ENCODE results near the gene FOXG1.

The FOXG1 gene

DNA sequence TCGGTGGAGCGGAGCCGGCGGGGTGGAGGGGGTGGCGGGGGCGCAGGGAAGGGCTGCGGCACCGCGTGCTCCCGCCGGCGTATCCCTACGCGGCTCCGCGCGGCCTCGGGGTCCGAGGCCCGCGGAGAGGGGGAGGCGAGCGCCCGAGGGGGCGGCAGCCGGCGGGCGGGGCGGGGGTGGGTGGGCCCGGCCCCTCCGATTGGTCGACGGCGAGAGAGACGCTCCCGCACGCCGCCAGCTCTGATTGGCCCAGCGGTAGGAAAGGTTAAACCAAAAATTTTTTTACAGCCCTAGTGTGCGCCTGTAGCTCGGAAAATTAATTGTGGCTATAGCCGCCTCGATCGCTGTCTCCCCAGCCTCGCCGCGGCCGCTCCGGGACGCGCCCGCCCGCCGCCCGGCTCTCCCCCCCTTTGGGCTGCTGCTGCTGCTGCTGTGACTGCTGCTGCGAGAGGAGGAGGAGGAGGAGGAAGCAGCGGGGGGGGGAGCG lies at the start of gene FOXG1:
TSS of gene FOXG1 (plus strand) at position 319 of the 487 bp plus-strand sequence. CDS start 493 bp downstream, outside the sequence.
- no peak for DNase-seq

DNA sequence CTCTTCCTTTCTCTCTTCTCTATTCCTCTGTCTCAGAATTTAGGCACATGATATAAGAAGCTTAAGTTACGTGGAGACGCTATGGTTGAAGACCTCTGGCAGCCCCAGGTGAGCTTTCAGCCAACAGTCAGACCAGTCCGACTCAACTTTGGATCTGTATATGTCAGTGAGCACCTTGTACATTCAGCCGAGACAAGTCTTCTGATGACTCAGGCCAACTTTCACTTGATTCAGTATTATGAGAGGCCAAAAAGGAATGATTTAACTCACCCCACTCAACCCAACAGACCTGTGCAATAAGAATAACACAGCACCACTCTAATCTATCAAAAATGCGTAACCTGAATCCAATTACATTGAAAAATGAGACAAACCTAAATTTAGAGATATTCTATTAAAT lies 47.5 kb upstream of the FOXG1 start:
- no peak for DNase-seq

DNA sequence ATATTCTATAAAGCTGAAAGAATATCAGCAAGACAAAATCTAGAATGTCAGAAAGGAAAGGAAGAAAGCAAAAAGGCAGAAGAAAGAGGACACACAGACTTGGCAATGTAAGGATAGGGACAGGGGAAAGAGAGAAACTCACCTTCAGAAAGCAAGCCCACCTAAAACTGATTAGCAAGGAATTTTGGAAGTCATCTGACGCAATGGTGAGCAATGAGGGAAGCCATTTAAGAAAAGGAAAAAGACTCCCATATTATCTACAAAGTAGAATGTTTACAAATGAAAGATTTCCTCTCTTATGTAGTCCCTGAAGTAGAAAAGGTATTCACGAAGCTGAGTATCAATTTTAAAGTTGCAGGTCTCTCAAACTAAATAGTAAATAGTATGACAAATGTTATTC lies 35.2 kb upstream of the FOXG1 start:
- DNase-seq: no peak

DNA sequence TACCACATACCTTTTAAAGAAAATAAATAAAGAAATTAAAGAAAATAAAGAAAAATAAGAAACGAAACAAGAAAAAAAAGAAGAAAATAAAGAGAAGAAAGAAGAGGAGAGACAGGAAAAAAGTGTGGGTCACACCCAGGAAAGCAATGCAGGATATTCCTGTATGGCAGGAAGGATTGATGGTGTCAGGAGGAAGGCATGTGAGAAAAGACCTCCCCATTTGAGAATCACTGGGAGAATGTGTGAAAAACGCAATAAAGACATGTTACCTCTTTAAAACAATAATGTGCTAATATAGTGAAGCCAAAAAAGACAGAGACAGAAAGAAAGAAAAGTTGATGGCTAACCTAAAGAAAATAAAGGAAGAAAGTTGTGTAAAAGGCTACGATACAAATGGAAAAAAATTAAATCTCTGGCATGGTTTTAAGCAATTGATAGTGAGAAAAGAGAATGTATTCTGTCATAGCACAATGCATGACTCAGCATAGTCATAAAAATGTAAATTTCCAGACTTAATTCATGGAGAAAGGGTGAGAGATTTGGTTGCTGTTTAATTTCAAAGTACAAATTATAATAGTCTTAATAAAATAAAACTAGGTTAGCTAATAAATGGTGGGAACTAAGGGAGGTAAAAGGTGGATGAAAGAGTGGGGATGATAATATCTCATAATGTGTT lies 24.3 kb upstream of the FOXG1 start:
- DNase-seq: no peak

DNA sequence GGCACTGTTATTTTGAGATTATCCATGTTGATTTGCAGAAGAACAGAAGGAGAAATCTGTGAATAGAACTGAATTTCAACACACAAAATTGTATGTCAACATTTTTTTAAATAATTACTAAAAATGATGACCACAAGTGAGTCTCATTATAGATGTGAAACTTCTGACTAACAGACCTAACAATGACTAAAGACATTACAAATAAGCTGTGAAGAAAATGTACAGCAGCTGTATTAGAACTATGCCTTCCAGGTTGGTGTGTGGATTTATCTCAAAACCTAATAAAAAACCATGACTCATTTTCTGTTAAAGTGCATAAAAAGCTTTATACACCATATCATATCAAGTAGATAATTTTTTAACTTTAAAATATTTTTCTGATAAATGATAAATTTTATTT lies 22.5 kb upstream of the FOXG1 start:
- DNase-seq: no peak

DNA sequence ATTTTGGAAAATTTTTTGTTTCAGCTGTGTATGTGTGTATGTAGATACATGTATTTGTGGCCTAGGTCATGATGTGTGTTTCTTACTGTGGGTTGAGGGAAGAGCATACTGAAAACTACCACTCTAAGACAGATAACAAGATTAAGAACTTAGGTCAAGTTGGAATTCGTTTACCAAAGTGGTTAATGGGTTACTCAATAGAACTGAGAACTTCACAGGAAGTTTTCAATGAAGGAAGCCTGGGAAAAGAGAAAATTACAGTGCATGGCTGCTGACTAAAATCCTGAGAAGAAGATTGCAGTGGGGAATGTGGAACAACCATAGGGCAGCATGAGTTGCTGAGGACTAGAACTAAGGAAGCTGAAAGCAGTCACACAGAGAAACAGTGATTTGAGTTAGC lies 21.4 kb upstream of the FOXG1 start:
- DNase-seq: no peak

DNA sequence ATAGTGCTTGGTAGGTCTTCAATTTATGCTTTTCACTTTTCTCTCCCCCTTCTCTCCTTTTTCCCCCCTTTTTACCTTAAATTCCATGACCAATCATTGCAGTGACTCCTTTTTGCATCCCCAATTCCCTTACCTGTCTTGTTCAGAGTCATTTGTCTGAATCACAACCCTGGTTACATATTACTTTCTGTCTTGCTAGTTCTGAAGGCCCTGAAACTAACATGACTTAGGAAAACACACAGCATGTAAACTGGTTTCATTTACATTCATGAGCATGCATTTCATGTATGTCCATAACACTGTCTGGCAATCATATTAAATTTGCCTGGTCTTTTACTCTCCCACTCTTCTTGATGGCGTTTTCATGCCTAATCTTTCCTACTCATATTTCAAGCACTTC lies 20.3 kb upstream of the FOXG1 start:
- DNase-seq: no peak

DNA sequence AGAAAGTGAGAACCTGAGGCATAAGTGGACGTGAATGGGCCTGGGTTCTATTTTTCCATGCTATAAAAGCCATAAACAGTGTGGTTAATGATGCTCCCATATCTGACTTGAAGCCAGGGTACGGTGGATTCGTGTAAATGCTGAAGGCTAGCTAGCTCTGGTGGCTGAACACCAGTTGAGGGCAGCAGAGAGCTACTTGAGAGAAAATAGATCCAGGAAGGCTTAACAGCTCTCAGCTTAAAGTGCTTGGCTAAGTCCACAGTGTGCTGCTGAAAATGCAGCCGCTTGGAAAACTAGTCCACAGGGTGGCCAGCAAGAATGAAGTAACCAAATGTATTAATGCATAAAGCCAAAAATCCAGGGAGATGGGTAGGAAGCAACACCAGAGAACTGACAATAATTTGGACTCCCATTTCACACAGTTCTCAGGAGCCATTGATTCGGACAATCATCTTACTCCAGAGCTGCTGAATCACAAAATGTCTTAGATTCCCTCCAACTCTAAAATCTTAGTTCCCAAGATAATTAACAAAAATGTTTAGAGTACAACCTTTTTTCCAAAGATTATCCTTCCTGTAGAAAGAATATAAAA lies 15.0 kb upstream of the FOXG1 start:
- DNase-seq: no peak

DNA sequence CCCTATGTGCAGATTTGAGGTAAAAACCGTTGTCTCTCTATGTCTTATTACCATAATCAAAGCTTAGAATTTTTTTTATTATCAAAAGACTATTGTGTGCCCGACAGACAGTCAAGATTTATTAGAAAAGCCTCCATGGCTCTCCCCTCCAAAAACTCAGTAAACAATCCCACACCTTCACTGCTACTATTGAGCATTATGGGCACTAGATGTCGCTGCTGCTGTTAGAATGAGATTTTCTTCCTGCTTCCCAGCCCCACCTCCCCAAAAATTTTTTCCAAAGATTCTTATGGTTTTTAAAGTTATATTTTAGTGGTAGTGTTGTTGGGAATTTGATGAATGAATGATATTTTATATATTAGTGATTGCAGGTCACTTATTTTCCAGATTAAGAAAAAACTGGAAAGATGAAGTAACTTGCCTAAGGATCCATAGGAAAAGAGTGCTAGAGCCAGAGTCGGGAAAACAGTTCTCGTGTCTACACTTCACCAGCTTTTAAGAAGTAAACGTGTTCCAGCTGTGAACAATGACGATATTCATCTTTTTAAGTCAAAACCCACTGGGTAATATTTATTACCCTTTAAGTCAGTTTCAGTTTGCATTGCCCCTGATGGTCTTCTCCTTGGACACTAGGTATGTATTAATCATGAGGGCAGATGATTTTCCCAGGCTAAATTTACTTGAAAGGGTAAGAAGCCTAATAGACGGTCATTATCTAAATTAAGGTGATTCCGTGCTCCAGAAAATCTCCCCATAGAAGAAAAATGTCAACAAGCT lies 12.2 kb upstream of the FOXG1 start:
- no peak for DNase-seq

DNA sequence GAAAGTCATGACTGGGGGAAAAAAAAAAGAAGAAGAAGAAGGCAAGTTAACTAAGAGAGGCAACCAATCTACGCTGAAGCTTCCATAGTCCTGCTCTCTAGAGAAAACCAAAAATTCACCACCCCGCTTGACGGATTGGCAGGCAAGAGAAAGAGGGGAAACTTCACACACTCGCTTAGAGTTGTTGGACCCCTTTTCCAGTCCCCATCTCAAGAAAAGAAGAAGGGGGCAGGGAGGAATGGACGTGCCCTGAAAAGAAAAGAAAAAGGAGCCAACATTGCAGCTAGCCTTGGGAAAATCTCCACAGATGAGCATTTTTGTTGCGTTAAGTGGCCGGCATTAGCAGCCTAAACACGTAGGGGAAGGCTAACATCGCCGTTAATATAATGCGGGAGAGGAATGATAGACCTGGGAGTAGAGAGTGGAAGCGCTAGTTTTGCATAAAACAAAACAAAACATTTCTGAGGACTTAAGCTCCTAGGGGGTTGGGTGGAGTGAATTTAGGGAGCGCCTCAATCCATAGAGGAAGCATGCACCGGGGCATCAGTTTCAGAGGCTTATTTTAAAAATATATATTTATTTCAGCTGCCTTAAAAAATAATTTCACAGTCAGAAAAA lies 11.3 kb upstream of the FOXG1 start:
- DNase-seq: no peak

DNA sequence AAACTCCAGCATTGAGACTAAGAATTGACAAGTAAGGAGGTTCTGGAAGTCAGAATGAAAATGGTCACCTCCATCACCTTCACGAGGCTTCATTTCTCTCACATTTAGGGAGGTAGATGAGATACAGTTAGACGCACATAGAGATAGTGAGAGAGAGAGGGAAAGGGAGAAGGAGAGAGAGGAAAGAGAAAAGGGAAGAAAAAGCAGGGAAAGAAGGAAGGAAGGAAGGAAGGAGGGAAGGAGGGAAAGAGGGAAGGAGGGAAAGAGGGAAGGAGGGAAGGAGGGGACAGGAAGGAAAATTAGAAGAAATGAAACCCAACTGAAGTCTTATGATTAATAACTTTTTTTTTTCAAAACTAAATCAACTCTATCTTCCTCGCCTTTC lies 10.7 kb upstream of the FOXG1 start:
- no peak for DNase-seq

DNA sequence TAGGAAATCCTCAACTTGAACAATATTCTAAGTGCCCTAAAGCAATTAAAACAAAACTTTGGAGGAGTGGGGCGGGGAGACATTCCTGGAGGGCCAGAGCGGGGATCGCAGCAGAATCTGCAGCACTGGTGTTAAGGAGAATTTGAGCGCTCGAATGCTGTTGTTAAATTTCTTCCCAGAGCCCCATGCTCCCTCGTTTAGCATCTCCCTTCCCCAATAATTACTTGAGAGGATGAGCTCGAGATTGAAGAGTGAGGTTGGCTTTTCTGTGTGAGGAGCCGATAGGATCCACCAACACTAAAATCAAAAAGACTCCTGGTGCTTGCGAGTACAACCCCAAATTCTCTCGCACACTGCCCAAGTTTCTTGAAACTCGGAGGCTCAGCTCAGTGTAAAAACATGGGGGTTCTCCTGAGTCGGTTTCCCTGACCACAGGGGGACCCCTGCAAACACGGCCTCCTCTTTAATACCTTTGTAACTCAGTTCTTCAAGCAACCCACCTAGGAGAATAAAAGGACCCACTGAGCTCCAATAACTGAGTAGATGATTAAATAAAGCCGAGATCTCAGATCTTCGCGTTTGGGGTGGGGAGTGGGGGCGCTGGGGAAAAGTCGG lies 10.2 kb upstream of the FOXG1 start:
- no peak for DNase-seq

DNA sequence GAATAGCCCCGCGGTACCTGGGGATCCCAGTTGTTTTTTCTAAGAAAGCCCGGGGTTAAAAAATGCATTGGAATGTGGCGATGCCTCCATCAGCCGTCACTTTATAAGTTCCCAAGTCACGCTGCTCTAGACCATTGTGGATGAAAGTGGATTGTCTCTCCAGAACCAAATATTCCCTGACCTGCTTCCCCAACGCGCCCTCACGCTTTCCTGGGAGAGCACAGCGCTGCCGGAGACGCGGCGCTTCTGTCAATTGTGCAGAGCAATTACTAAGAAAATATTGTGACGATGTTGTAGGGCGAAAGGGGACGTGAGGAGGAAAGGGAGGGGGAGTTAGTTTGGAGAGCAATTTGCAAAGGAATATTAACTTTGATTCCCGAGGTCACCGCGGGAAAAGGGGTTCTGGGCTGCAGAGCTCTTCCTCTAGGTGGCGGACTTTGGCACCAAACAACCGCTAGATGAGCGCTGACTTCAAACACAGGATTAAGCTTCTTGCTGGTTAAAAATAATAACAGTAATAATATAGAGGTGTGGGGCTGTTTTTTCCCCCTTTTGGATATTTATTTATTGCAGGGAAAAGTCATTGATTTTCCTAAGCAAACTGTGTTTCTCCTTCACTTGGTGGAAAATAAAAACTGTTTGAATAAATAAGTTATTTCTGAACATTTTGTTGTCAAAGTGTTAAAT lies 9.6 kb upstream of the FOXG1 start:
- DNase-seq: no peak

DNA sequence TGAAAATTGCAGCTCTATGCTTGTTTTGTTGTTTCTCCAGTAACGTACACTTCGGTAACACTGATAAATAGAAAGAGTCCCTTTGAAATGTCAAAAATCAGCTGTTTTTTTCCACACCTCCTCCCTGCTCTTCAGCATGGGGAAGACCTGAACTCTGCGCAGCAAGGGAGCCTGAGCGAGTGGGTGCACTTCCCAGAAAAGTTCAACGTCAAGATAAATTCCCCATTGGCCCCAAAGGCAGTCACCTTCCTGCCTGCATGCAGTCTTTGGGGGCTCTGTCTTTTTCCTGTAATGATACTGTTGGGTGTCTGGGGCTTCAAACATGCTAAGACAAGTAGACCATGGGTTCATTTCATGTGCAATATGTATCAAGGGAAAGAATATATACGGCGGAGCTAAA lies 8.8 kb upstream of the FOXG1 start:
- DNase-seq: no peak

DNA sequence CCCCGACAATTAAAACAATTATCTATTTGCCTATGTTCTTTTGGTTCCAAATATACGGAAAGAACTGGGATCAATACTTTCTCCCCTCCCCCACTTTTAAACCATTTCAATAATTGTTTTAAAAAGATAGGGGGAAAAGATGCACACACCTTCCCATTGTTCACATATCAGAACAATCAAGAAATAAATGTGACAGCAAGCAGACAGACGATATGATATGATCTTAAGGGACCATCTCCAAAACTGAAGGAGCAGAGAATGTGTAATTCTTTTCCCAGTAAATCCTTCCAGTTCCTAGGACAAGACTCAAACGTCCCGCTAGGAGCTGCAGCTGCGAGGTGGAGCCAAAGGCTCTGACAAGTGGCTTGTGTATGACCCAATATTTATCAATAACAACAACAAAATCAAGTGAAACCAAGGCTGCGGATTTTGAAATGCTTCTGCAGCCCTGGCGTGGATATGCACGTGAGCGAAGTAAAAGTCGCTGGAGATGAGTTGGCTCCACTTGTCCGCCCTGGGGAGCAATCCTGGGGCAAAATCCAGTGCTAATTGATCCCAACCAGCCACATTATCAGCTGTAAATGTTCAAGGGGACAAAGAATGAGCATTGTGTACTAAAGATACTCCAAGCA lies 8.2 kb upstream of the FOXG1 start:
- DNase-seq: no peak

DNA sequence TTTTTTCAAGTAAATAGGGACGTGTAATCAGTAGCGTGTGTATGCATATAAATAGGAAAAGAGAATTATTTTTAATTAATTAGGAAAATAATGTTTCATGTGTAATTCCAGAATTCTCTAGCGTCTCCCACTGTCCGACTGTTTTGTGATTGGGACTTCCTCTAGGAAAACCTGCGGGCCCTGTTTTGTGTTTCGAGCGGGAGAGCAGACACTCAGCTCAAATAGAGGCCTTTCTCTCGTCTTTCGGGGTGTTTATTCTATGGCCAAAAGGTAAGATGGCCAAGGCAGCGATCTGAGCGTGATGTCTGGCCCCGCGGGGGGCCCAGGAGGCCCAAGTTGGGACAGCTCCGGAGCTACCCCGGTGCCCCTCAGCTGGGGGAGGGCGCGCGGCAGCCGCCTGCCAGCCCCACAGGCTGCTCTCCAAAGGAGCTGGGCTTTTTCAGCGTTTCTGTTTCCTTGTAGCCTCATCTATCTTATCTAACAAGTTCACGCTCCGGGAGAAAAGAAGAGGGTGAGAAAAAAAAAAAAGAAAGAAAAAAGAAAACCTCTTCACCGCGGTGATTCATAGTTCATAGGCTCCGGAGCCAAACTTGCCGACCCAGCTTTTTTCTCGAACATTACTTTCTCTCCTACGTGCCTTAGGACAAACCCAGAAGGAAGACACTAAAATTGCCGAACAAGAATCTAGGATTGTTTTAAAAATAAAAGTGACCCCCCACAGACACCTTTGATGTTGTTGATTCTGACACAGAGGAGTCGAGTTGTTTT lies 7.5 kb upstream of the FOXG1 start:
- DNase-seq: no peak

DNA sequence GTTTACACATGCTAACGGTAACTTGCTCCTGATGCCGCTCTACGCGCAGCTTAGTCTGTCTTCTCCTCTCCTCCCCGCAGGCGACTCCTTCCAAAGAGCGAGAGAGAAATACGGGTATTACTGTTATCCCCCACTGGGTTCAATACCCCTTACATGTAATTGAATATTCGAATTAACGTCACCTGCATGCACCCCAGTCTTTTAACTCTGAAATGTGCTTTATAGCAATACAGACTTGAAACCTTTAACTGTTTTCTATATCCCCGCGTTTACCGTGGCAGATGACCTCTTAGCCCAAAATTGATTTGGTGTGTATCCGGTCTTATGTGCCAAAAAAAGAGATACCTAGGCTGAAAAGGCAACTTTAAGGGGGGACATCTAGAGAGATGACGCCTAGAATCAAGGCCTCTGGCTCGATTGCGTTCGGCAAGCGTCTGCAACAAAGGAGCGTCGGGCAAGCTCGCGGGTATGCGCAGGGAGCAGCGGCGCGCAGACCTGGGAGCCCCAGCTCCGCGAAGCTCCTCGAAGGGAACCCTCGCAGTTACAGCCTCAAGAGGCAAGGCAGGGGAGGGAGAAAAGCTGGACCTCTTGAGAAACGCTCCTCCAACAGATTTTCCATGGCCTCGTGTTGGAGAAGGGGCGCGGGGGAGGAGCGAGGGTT lies 6.8 kb upstream of the FOXG1 start:
- DNase-seq: no peak

DNA sequence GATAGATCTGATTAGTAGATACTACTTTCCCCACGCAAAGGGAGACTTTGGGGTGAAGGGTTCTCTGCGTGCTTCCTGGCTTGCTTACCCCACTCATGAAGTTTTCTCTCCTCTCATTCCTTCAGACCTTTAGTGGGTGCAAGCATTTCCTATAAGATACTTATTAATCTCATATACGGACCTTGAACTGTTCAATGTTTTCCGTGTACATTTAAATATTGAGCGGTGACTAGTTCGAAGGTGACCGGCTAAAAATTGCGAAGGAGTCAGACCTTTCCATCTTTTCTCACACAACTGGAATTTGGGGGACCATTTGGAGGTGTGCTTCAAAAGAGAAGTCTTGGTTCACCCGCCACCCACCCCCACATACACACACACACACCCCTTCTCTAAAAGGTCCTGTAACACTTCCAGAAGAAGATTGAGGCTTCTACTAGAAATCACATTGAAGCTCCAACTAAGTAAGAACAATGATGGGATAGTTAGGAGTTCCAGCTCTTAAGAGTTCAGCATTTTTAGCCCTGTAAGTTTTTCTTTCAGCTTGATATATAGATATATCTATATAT lies 6.1 kb upstream of the FOXG1 start:
- DNase-seq: no peak

DNA sequence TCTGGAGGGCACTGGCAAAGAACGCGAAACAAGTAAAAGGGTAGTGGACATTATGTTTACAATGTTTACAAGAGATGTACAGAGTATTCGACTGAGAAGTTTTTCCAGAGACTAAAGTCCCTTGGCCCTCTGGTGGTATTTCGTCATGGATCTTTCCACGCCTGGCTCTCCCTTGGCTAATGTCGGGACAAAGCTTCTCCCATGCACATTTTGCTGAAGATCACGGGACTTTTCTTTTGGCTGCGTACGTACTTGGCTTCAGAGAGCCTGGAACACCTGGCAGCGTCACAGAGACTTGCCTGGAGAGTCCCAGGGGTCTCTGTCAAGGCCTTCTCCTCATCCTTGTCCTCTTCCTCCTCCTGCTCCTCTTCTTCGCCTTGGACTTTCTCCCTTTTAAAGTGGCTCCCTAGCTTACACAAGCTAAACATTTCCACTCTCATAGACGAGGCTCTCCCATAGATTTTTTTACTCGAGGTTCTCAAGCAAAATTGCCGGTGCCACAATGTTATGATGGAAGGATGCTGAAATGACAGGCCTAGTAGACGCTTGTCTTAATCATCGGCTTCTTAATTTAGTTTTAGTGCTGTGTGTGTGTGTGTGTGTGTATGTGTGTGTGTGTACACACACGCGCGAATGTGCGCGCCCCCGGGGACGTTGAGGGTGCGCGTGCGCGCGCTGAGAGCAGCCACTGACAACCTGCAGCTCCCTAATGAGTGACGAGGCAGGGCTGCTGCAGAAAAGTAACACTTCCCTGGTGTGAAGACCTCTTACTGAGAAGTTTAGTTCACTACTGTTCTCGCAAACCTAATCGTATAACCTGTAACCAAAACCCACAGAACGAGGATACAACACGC lies 4.9 kb upstream of the FOXG1 start:
- DNase-seq: no peak
